Body of pancreas (tissue), 4 donors: ENCODE measurements around the gene UBQLN4. TPM values are rescaled to one million over a fixed set of nuclear protein-coding genes. Genes with fewer than 3 reads are reported as not detected.

Experiments
- ATAC-seq: fragments of 150-250 bp; one replicate; pipeline ENCODE4 v1.9.1; 2016
- DNase-seq, 4 donors: peaks; one replicate each; pipeline ENCODE4 v3.0.0-alpha.2; 2019
- H3K27ac ChIP-seq, 4 donors: fragments of 200-600 bp; sonication (generic); 1 replicate in 3 of 4; 2 replicates in 1 of 4; pipeline versions ENCODE4 v1.5.1 to v1.6.1; 2016 to 2019; ENCODE audit warnings: mild to moderate bottlenecking in 1 of 4, mixed read lengths in 1 of 4, moderate library complexity in 1 of 4
- H3K27me3 ChIP-seq, 2 donors: fragments of 200-600 bp; sonication (generic); one replicate each; pipeline ENCODE4 v1.6.0; 2016; ENCODE audit warnings: mild to moderate bottlenecking in 1 of 2
- H3K36me3 ChIP-seq, 2 donors: fragments of 200-600 bp; sonication (generic); replicated peaks in 1 of 2; 2 replicates each; pipeline ENCODE4 v1.5.1; 2016; ENCODE audit warnings: low read depth in 2 of 2; ENCODE audit not compliant: insufficient read depth in 1 of 2
- H3K4me1 ChIP-seq: fragments of 200-600 bp; sonication (generic); one replicate; pipeline ENCODE4 v1.6.0; 2016
- H3K4me3 ChIP-seq, 2 donors: fragments of 200-600 bp; sonication (generic); 1 replicate in 1 of 2; 2 replicates in 1 of 2; pipeline ENCODE4 v1.5.1; 2016 to 2019
- H3K9me3 ChIP-seq, 3 donors: fragments of 200-600 bp; sonication (generic); 1 replicate in 2 of 3; 2 replicates in 1 of 3; pipeline ENCODE4 v1.5.1; 2016
- CTCF ChIP-seq, 7 experiments: fragments of 450-650 bp in 4 of 7; fragments of 200-600 bp in 3 of 7; sonication (generic) in 3 of 7; IDR thresholded peaks; one replicate each; pipeline ENCODE4 v1.5.1; 2016 to 2019; ENCODE audit warnings: antibody characterized with exemption in 7 of 7
- POLR2A ChIP-seq, 3 donors: fragments of 450-650 bp; IDR thresholded peaks; one replicate each; pipeline ENCODE4 v1.6.1; 2016; ENCODE audit warnings: antibody characterized with exemption in 3 of 3, mild to moderate bottlenecking in 2 of 3
- WGBS, 2 donors: methylation state at CpG; one replicate each; pipeline ENCODE4 v1.1.5; 2017; 5-methylcytosine and 5-hydroxymethylcytosine counted together
- intact Hi-C: fragments of 100-400 bp; cut with DNase I; formaldehyde crosslinking; loops from one replicate; pipeline ENCODE4 v1.15.1; 2023
- total RNA-seq, 2 donors: library from RNA; depleted of rRNA; stranded (reverse); fragments of >200 nt; gene quantifications; one replicate each; pipeline ENCODE4 v1.1.0, GENCODE V29; 2016

The UBQLN4 gene
- total RNA-seq, 2 donors from 2014 or later = 16.5 to 16.9 TPM

DNA sequence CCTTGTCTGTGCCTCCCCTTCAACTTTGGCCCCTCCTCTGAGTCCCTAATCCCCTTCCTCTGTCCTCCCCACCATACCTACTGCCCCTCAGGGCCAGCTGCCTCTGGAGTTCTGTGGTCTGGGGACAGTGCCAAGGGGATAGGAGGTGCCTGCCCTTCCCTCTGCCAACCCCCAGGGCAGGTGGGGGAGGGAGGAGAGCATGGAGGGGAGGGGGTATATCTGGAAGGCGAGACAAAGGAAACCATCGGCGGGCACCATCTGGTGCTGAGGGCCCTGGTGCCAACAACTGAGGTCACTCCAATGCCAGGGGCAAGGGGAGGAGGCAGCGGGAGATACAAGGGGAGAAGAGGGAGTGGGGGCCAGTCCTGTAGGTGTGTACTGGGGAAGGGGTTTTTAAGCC is 16.9 kb upstream of the UBQLN4 start:
- WGBS, 2 donors = 31 to 46% methylated on average over 3 to 4 of the region's 4 CpGs
- H3K27me3 ChIP-seq = no peaks in the 10 kb centered on the region
- intact Hi-C loops = no loop called here

GRCh38 chr1:156069490-156070455 is 16.2 kb upstream of the UBQLN4 start:
- Histone ChIP-seq H3K36me3 (peaks cover 0 to 2% of the 10 kb centered on the region in 2 donors), H3K27me3 (no peaks in the 10 kb centered on the region), H3K4me1 (no peaks in the 10 kb centered on the region), H3K4me3 (no peak overlapping the region), H3K9me3 (no peaks in the 10 kb centered on the region), H3K27ac (no peak overlapping the region)
- no peak for DNase-seq
- WGBS, 2 donors = 68 to 92% methylated on average over 2 to 3 of the region's 3 CpGs
- intact Hi-C loops = no loop called here
- TF ChIP-seq POLR2A (IDR thresholded peaks at IDR 0.05) = no peak
- ATAC-seq = no peak

More for the DNA sequence above, 16.9 kb upstream of the UBQLN4 start:
- Histone ChIP-seq H3K9me3 (no peaks in the 10 kb centered on the region), H3K27ac (no peak overlapping the region), H3K4me1 (peaks cover 4% of the 10 kb centered on the region), H3K4me3 (no peak overlapping the region), H3K36me3 (peaks cover 0 to 2% of the 10 kb centered on the region in 2 donors)
- TF ChIP-seq CTCF (IDR thresholded peaks at IDR 0.05) (no peak), POLR2A (IDR thresholded peaks at IDR 0.05) (no peak)
- DNase-seq = no peak
- ATAC-seq = no peak

DNA sequence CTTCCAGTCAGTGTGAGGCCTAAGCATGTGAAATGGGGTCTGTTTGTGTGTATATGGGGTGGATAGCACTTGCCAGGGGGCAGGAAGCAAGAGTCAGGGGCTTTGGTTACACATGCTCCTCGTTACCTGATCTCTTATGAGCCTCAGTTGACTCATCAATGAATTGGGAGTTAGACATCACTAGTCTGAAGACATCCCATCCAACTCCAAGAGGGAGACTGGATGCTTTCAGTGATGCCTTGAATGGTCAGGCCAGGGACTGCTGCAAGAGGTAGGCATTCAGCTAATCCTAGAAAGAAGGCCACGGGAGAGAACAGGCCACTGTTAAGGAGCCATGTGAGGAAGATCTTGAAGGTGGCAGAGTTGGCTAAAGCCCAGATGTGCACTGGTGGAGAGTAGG is 13.7 kb upstream of the UBQLN4 start:
- no peaks in the 10 kb centered on the region for H3K9me3 ChIP-seq
- peaks cover 0 to 2% of the 10 kb centered on the region in 2 donors for H3K36me3 ChIP-seq
- no peak overlapping the region for H3K4me3 ChIP-seq
- DNase-seq = no peak
- intact Hi-C loops = no loop called here
- no peaks in the 10 kb centered on the region for H3K27me3 ChIP-seq
- H3K27ac ChIP-seq = no peak overlapping the region
- TF ChIP-seq POLR2A (IDR thresholded peaks at IDR 0.05) (no peak), CTCF (IDR thresholded peaks at IDR 0.05) (no peak)
- 78 to 80% methylated on average over 2 of the region's 2 CpGs for WGBS, 2 donors
- peaks cover 14% of the 10 kb centered on the region for H3K4me1 ChIP-seq
- ATAC-seq = no peak

DNA sequence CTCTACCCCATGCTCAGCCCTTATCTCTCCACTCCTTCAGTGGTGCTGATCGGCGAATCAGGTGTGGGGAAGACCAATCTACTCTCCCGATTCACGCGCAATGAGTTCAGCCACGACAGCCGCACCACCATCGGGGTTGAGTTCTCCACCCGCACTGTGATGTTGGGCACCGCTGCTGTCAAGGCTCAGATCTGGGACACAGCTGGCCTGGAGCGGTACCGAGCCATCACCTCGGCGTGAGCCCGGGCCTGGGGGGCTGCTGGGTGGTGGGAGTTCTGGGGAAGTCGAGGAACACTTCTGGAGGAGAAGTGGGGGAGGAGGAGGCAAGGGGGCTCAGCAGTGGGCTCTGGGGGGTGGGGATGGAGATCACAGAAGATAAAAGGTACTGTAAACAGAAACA is 12.3 kb upstream of the UBQLN4 start:
- H3K27me3 ChIP-seq = no peaks in the 10 kb centered on the region
- 80 to 86% methylated on average over 16 of the region's 16 CpGs for WGBS, 2 donors
- intact Hi-C loops = no loop called here
- no peak overlapping the region for H3K27ac ChIP-seq
- ATAC-seq = no peak
- DNase-seq = no peak
- H3K36me3 ChIP-seq = peaks cover 0 to 2% of the 10 kb centered on the region in 2 donors
- peaks cover 23% of the 10 kb centered on the region for H3K4me1 ChIP-seq
- TF ChIP-seq CTCF (IDR thresholded peaks at IDR 0.05) (no peak), POLR2A (IDR thresholded peaks at IDR 0.05) (no peak)
- H3K4me3 ChIP-seq = no peak overlapping the region
- no peaks in the 10 kb centered on the region for H3K9me3 ChIP-seq

GRCh38 chr1:156065212-156065611 is 11.6 kb upstream of the UBQLN4 start:
- WGBS, 2 donors = 77 to 79% methylated on average over 3 of the region's 3 CpGs
- intact Hi-C loops = no loop called here
- Histone ChIP-seq H3K4me1 (peaks cover 30% of the 10 kb centered on the region), H3K27me3 (no peaks in the 10 kb centered on the region), H3K27ac (no peak overlapping the region), H3K36me3 (peaks cover 0 to 2% of the 10 kb centered on the region in 2 donors), H3K4me3 (no peak overlapping the region), H3K9me3 (no peaks in the 10 kb centered on the region)
- DNase-seq (no peak), ATAC-seq (no peak)
- TF ChIP-seq CTCF (IDR thresholded peaks at IDR 0.05) = no peak
- no peak for TF ChIP-seq POLR2A (IDR thresholded peaks at IDR 0.05)
